ENCODE data around the gene STON1.
"Not testable (repeated sequence)": the region's sequence is repeated elsewhere in the genome, so short reads cannot be mapped to it uniquely, and the experiment has no call there.

STON1 gene

GRCh38 chr2:48620604-48621003 lies 90.7 kb downstream of the STON1 start:
- no peak for DNase-seq

- not testable (repeated sequence) for DNase-seq
Observed at GRCh38 chr2:48622691-48623090, 92.7 kb downstream of the STON1 start.

- DNase-seq = no peak
Observed at GRCh38 chr2:48624696-48625095, 94.7 kb downstream of the STON1 start.

- DNase-seq = no peak
Observed at GRCh38 chr2:48626047-48626446, 96.1 kb downstream of the STON1 start.

- DNase-seq = no peak
Observed at GRCh38 chr2:48633143-48633542, 103.2 kb downstream of the STON1 start.

GRCh38 chr2:48635786-48636185 lies 105.8 kb downstream of the STON1 start:
- DNase-seq = no peak

GRCh38 chr2:48638261-48638660 lies 108.3 kb downstream of the STON1 start:
- no peak for DNase-seq

All from retina (tissue), 1 donor.